Measurements from ENCODE around the gene LRATD1.

- TF ChIP-seq ZFX (IDR thresholded peaks at IDR 0.05; ENCODE audit: borderline replicate concordance), result no peak
- TF ChIP-seq, protein P1, sequence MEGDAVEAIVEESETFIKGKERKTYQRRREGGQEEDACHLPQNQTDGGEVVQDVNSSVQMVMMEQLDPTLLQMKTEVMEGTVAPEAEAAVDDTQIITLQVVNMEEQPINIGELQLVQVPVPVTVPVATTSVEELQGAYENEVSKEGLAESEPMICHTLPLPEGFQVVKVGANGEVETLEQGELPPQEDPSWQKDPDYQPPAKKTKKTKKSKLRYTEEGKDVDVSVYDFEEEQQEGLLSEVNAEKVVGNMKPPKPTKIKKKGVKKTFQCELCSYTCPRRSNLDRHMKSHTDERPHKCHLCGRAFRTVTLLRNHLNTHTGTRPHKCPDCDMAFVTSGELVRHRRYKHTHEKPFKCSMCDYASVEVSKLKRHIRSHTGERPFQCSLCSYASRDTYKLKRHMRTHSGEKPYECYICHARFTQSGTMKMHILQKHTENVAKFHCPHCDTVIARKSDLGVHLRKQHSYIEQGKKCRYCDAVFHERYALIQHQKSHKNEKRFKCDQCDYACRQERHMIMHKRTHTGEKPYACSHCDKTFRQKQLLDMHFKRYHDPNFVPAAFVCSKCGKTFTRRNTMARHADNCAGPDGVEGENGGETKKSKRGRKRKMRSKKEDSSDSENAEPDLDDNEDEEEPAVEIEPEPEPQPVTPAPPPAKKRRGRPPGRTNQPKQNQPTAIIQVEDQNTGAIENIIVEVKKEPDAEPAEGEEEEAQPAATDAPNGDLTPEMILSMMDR (IDR thresholded peaks at IDR 0.05), result no peak
Measured at GRCh38 chr2:14583059-14583458, 49.5 kb upstream of the LRATD1 start.

All from 22Rv1 (cell line).